HG03103 (cell line): Measurements from ENCODE around the gene PXMP4.

Experiments used
- ATAC-seq: cut with Tn5 transposase; IDR thresholded peaks from one replicate; pipeline ENCODE4 v1.9.1; 2021; ENCODE audit warnings: low read depth; ENCODE audit not compliant: unreplicated experiment

Gene PXMP4

DNA sequence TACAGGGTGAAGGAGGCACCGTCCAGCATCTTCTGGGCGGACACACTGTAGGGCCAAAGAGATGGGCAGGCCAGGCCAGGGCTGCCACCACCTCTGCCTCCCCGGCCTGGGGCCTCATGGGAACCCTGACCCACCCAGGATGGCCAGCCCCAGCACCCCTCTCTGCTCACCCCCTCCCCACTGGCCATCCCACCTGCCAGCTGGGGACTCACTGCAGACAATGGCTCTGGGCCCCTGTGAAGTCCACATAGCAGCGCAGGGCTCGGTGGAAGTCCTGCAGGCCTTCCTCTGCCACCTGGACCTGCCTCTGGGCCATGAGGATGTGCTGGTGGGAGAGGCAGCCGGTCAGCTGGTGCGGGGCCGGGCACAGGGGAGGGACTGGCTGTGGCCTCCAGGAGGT lies 61.6 kb downstream of the PXMP4 start:
- no peak for ATAC-seq

DNA sequence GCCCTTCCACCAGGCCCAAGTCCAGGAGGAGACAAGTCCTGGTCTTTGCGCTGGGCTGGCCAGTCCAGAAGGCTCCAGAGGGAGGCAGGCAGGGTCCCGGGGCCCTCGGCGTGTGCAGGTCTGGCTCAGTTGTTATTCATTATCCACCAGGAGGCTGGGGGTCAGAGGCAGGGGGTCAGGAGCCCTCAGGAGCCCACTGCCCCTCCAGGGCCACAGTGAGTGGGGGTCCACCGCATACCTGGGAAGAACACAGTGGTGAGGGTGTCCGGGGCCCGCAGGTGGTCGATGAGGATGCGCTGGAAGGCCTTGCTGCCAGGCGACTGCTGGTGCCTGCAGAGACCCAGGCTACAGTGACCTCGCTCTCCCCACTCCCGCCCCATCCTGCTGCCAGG lies 62.4 kb downstream of the PXMP4 start:
- no peak for ATAC-seq

DNA sequence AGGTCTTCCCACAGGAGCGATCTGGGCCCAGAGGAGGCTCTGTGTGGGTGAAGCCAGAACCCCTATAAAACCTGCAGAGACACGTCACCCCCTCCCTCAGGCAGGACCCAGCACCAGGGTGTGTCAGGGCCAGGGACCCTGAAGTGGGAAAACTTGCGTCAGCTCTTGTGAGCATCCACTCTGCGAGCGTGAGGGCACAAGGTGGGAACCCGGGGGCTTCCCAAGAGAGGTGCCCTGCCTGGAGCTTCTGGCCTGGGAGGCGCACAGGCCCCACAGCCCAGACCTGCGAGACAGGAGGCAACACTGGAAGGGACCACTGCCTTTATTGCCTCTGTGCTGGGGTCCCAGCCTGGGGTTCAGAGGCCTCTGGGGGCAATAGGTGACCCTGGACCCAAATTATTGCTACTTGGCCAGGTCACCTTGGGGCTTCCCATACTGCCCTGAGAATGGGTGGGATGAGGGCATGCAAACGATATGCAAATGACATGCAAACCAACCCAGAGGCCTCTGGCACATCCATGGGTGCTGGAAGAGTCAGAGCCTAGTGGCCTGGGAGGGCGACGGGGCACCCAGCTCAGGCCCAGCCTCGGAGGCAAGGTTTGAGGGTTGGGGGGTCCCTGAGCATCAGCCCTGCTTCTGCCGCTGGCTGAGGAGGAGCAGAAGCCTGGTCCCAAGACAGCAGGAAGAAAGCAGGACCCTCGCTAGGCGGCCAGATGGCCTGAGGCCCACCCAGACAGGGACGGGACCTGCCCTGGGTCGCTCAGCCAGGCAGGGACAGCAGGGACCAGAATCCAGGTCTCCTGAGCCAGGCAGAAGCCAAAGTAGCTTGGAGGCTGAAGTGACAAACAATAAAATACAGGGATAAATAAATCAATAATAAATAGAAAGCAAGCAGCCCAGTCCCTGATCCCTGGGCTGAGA lies 63.1 kb downstream of the PXMP4 start:
- no peak for ATAC-seq

DNA sequence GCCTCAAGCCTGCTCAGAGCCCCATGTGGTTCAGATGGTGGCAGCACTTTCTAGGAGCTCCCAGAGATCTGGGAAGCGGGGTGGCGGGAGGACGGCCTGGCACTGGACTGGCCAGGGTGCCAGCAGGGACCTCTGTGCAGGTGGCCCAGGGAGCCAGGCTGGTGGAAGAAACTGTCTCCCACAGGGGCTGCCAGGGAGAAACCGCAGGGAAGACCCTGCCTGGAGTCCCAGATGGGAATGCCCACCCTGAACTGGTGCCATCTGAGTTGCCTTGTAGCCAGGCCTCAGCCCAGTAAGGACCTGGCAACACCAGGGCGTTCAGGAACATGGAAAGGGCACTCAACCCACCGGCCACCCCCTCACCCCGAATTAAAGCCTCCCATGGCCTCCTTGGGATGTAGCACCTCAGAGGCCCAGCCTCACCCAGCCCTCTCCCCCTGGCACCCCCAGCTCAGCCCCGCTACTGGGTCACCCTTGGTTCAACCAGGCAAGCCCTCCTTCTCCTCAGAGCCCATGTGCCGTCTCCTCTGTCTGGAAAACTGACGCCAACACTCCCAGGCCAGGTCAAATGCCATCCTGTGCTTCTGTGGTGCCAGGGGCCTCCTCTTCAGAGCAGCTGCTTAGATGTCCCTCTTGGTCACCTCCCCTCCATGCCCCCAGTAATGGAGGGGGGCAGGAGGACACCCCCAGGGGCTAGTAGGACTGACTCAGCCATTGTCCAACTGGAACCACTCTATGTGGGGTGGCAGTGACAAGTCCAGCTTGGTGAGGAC lies 63.9 kb downstream of the PXMP4 start:
- no peak for ATAC-seq

DNA sequence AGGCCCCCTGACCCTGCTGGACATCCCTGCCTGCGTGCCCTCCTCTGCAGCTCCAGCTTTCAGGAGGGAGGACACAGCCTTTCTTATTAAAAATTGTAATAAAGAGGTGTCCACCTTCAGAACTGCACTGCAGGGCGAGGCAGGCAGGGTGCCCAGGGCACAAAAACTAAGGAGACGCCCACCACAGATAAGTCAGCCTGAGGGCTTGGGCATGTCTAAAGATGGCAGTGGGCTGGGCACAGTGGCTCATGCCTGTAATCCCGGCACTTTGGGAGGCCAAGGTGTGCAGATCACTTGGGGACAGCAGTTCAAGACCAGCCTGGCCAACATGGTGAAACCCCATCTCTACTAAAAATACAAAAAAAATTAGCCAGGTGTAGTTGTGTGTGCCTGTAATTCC lies 64.9 kb downstream of the PXMP4 start:
- no peak for ATAC-seq

DNA sequence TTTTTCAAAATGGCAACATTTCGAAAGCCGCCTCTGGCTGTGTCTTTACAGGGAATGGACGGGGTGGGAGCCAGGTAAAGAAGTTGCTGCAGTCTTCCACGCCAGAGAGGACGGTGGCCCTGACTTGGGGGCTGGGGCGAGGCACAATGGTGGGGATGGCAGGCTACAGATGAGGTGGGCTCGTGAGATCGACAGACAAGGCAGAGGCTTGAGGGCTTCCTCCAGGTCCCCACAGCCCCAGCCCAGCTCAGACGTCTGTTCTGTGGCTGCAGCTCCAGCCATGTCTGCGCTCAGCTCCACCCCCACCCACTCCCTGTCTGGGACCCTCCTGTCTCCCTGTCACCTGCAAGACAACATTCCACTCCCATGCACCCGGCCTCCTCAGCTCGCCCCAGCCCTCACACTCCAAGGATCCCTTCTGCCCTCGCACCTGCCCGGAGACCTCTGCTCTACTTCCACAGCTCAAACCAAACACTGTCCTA lies 65.4 kb downstream of the PXMP4 start:
- no peak for ATAC-seq

DNA sequence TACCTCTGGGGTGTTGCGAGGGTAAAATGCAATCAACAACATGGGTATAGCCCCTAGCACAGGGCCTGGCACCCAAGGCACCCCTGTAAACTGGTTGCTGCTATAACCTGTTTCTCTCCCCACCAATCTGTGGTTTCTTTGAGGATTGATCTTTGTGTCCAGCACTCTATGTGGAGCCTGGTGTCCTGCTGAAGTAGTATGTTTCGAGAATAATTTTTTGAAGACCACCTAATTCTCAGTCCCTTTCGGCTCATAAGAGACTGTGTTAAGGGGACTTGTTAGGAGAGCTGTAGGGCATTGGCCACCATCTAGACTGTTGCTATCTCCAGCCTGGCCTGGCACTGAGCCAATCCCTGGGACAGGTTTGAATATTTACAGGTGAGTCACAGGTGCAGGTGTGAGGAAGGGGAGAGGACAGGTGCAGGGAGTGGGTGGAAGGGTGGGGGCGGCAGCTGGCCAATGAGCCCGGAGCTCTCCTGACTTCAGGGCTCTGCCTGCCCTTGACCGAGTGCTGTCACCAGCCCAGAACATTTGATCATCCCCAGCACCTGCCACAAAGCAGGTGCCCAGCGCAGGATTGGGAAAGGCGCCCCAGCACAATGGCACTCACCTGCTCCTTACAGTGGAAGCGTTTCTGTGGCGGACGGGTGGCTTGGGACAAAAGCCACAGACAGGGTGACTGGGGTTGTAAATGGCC lies 66.1 kb downstream of the PXMP4 start:
- no peak for ATAC-seq

DNA sequence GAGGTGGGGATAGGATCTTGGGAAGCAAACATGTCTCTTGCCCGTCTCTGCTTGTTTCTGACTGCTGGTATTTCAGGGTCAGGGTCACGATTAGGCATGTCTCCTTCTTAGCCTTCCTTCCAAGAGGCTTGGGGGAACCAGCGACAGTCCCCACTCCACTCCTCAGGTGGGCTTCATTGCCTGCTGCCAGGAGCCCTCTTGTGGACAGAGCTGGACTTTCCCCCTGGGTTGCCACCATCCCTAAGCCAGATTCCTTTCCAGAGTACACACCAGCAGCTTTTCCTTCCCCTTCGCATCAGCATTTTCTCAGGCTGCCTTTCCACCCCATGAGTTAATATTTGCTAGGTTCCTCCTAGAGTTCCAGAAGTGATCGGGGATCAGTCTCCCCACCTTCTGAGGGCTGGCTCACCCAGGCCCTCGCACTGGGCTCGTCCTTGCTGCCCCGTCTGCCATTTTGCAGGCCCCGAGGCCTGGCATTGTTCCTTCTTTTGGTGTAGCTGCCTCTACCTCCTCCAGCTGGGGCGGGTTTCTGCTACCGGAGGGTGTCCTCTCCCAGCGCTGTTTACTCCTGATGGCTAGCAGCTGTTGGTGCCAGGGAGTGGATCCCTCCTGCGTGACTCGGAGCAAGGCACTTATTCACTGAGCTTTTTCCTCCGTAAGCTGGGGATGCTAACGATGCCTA lies 66.8 kb downstream of the PXMP4 start:
- no peak for ATAC-seq
